Muscle layer of colon (tissue), 2 donors: ENCODE results near the gene PRUNE2.

Source experiments
- H3K27ac ChIP-seq: one replicate; pipeline ENCODE4 v1.7.0; 2013; ENCODE audit warnings: low read depth, mild to moderate bottlenecking, low read length, moderate library complexity
- H3K27me3 ChIP-seq, 2 donors: one replicate each; pipeline ENCODE4 v1.7.0; 2013; ENCODE audit warnings: low read length in 2 of 2, mild to moderate bottlenecking in 2 of 2; ENCODE audit not compliant: insufficient read depth in 2 of 2, control insufficient read depth in 1 of 2
- H3K36me3 ChIP-seq: one replicate; pipeline ENCODE4 v1.7.0; 2013; ENCODE audit warnings: mild to moderate bottlenecking, low read length; ENCODE audit not compliant: insufficient read depth
- H3K4me1 ChIP-seq: one replicate; pipeline ENCODE4 v1.7.0; 2013; ENCODE audit warnings: mild to moderate bottlenecking, low read length; ENCODE audit not compliant: insufficient read depth
- H3K4me3 ChIP-seq, 2 donors: one replicate each; pipeline ENCODE4 v1.7.0; 2013; ENCODE audit warnings: low read length in 2 of 2, low read depth in 1 of 2, mild to moderate bottlenecking in 1 of 2, moderate library complexity in 1 of 2
- H3K9ac ChIP-seq: one replicate; pipeline ENCODE4 v1.7.0; 2013; ENCODE audit warnings: low read length
- H3K9me3 ChIP-seq: one replicate; pipeline ENCODE4 v1.7.0; 2013; ENCODE audit warnings: mild to moderate bottlenecking, low read length
- donor health status: abdominal sarcoma.
- donor health status: Adenocarcinoma of cecum.

PRUNE2 gene

DNA sequence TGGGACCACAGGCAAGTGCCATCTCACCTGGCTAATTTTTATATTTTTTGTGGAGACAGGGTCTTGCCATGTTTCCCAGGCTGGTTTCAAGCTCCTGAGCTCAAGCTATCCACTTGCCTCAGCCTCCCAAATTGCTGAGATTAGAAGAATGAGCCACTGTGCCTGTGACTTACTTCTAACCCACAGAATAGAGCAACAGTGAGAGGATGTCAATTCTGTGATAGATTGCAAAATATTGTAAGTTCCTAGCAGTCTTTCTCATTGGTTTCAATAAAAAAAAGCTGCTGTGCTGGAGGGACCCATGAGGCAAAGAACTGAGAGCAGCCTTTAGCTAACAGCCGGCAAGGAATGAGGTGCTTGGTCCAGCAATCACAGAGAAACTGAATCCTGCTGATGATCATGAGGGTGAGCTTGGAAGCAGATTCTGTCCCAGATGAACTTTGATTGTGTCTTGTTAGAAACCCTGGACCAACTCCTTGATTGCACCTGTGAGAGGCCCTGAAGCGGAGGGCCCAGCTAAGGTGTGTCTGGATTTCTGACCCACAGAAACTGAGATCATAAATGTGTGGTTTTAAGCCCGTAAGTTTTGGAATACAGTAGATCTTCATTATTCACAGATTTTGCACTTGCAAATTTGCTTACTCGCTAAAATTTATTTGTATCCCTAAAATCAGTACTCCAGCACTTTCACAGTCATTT lies 297.2 kb downstream of the PRUNE2 start:
- H3K4me1 ChIP-seq: peaks cover 13% of the 10 kb centered on the region
- H3K27me3 ChIP-seq: no peaks in the 10 kb centered on the region
- no peak overlapping the region for H3K27ac ChIP-seq

DNA sequence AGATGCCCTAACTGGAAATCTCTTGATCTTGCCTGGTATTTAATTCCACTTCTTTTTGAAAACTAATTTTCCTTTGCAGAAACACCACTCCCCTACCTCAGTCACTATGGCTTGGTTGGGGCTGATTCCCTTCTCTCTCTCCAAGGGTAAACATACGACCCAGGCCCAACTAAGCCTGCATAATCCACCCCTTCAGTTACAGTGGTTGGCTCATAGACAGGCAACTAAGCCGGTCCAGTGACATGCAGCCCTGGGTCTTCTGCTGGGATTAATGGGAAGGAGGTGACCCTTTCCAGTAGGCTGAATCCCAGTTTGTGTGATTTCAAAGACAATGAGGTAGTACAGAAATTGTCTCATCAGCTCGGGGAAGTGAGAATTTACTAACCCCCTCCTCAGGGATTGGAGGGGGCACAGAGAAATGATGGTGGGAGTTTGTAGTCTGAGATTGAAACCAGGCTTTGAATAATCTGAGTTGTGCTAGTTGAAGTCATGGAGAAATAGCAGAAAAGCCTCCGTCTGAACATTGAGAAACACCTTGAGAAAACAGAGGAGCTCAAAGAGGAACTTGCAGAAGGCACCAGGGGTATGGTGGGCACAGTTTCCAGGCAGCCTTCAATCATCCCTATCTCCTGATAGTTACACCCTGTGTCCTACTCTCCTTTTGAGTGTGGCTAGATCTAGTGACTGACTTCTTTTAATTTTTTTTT lies 298.0 kb downstream of the PRUNE2 start:
- peaks cover 13% of the 10 kb centered on the region for H3K4me1 ChIP-seq
- H3K36me3 ChIP-seq: no peaks in the 10 kb centered on the region
- H3K9ac ChIP-seq: no peak overlapping the region
- no peak overlapping the region for H3K4me3 ChIP-seq
- no peak overlapping the region for H3K27ac ChIP-seq
- H3K9me3 ChIP-seq: no peaks in the 10 kb centered on the region
- no peaks in the 10 kb centered on the region for H3K27me3 ChIP-seq

More for the DNA sequence above, 297.2 kb downstream of the PRUNE2 start:
- H3K9ac ChIP-seq: no peak overlapping the region
- H3K9me3 ChIP-seq: no peaks in the 10 kb centered on the region
- H3K4me3 ChIP-seq: no peak overlapping the region
- H3K36me3 ChIP-seq: no peaks in the 10 kb centered on the region

DNA sequence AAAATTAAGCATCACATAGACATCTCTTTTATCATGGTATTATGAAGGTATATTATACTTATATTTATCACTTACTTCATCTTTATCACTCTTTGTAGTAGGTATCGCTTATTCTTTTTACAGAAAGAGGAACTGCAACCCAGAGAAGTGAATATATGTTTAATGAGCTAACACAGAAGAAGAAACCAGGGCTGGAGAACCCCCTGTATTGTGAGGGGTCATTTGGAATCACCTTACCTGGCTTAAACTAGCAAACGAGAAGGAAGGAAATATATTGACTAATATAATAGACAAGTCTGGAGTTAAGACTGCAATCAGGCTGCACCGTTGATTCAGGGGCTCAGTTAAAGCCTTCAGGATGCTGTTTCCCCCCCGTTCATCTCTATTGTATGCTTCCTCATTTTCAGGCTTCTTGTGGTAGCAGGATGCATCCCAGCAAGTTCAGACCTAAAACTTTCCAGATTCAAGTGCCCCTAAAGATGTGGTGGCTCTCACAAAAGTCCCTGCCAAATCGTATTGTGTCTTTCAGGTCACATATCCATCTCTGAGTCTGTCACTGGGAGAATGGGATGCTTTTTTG lies 300.5 kb downstream of the PRUNE2 start:
- Histone ChIP-seq H3K27ac (no peak overlapping the region), H3K4me3 (no peak overlapping the region), H3K27me3 (no peaks in the 10 kb centered on the region), H3K4me1 (peaks cover 13% of the 10 kb centered on the region), H3K9ac (no peak overlapping the region), H3K36me3 (no peaks in the 10 kb centered on the region), H3K9me3 (no peaks in the 10 kb centered on the region)

DNA sequence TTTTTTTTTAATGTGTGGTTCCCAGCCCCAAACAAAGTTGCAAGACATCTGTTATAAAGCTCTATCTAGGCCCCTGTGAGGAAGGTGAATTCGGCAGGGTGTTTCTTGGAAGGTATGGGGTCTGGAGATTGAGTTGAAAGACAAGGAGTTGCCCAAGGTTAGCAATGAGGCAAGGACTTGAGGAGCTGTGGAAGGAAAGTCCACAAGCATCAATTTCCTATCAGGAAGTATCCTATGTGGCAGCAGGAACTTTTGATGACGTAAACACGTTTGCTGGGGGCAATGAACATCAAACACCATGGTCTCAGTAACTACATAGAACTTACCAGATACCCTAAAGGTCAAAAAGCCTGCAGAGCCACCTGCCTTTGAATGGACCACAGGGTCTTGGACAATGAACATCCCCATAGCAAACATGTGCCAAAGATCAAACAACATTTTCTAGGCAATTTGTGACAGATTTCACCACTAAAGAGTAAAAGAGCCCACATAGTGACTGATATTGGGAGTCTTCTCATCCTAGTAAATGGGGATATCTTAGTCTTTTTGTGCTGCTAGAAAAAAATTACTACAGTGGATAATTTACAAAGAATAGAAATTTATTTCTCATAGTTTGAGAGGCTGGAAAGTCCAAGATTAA lies 301.9 kb downstream of the PRUNE2 start:
- Histone ChIP-seq H3K27ac (no peak overlapping the region), H3K4me3 (no peak overlapping the region), H3K36me3 (no peaks in the 10 kb centered on the region), H3K4me1 (peaks cover under 1% of the 10 kb centered on the region), H3K9me3 (no peaks in the 10 kb centered on the region), H3K9ac (no peak overlapping the region), H3K27me3 (no peaks in the 10 kb centered on the region)

DNA sequence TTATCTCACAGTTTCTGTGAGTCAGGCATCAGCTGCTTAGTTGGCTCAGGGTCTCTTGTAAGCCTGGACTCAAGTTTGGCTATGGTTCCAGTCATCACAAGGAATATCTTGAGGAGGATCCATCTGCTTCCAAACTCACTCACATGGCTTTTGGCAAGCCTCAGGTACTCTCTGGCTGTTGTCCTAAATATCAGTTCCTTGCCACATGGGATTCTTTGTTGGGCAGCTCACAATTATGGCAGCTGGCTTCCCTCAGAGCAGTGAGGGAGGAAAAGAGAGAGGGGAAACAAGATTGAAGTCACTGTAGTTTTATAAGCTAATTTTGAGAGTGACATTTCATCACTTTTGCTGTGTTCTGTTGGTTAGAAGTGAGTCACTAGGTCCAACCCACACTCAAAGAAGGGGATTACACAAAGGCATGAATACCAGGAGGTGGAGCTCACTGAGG lies 302.4 kb downstream of the PRUNE2 start:
- H3K4me1 ChIP-seq: no peaks in the 10 kb centered on the region
- H3K27ac ChIP-seq: no peak overlapping the region
- H3K27me3 ChIP-seq: no peaks in the 10 kb centered on the region
- no peak overlapping the region for H3K9ac ChIP-seq
- H3K9me3 ChIP-seq: no peaks in the 10 kb centered on the region
- no peak overlapping the region for H3K4me3 ChIP-seq
- H3K36me3 ChIP-seq: no peaks in the 10 kb centered on the region

DNA sequence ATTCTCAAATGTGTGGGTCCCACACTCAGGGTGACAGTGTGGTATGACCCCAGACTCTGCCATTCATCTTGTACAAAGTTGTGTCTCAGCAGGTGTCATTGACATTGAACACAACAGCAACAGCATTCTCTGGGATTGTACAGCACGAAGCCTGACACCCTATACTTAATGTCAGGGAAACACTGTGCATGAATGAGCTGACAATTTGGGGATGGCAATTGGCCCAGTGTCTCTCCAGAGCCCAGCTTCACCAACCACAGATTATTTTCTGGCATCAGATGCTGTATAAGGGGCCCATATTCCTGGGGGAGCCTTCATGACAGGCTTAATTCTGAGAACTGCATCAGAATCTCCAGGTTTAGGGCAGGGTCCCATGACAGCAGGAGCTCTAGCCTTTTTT lies 303.7 kb downstream of the PRUNE2 start:
- Histone ChIP-seq H3K27me3 (no peaks in the 10 kb centered on the region), H3K4me1 (no peaks in the 10 kb centered on the region), H3K9me3 (no peaks in the 10 kb centered on the region), H3K4me3 (no peak overlapping the region), H3K9ac (no peak overlapping the region), H3K27ac (no peak overlapping the region), H3K36me3 (no peaks in the 10 kb centered on the region)

DNA sequence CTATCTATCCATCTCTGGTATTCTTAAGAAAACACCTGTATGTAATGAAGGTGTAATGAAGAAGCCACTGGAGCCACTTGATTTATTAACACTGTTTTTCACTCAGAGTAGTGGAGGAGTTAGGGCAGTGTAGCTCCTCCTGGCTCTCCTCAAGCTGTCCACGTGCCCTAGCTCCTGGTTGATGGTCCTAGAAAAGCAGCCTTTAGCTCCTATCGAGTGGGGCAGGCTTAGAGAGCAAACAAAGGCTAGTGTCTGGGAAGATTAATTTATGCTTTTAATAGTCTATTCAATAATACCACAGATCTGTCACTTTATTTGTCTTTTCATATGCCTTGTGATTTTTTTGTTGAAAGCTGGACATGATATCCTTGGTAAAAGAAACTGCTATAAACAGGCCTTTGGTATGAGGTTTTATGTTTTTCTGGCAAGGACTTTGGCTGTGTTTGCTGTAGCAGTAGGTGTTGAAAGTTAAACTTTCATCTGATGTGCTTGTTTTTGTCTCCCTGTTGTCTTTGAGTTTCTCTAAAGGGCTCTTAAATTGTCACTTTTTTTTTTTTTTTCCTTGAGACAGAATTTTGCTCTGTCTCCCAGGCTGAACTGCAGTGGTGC lies 305.8 kb downstream of the PRUNE2 start:
- H3K27ac ChIP-seq: no peak overlapping the region
- H3K4me3 ChIP-seq: no peak overlapping the region
- H3K4me1 ChIP-seq: no peaks in the 10 kb centered on the region
- no peaks in the 10 kb centered on the region for H3K36me3 ChIP-seq
- H3K27me3 ChIP-seq: no peaks in the 10 kb centered on the region
- H3K9ac ChIP-seq: no peak overlapping the region
- H3K9me3 ChIP-seq: no peaks in the 10 kb centered on the region

DNA sequence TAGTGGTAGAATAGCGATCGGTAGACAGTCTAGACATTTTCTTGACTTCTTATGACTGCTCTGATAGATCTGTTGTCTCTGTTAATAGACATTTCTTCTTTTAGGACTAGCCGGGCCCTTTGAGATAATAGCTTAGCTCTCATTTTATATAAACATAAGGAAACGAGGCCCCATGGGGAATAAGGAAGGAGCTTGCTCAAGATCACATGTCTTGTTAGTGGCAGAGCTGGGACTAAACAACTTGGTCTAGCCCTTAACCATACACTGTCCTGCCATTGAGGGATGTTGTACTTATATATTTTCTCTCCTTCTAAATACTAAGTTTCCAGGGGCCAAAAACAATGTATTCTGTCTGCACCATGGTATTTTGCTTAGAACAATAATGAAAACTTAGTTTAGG lies 306.9 kb downstream of the PRUNE2 start:
- Histone ChIP-seq H3K9me3 (no peaks in the 10 kb centered on the region), H3K4me3 (no peak overlapping the region), H3K9ac (no peak overlapping the region), H3K27ac (no peak overlapping the region), H3K4me1 (no peaks in the 10 kb centered on the region), H3K36me3 (no peaks in the 10 kb centered on the region), H3K27me3 (no peaks in the 10 kb centered on the region)

DNA sequence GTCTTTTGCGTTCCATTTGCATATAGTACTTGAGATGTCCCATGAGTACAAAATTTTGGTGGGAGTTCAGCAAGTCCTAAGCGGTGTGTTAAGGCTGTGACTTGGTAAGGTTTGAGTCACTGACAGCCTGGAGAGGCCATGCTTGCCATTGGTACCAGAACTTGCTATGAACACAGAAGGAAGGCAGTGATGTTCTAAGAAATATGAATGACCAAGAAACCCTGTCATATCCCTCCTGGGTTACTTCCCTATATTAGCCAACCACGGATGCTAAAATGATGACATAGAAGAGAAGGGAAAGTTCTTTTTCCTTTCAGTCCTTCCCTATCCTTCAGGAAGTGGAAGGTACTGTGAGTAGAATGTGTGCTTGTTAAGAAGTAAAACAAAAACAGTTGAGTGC lies 310.3 kb downstream of the PRUNE2 start:
- H3K36me3 ChIP-seq: no peaks in the 10 kb centered on the region
- H3K27me3 ChIP-seq: no peaks in the 10 kb centered on the region
- no peaks in the 10 kb centered on the region for H3K9me3 ChIP-seq
- no peak overlapping the region for H3K4me3 ChIP-seq
- no peak overlapping the region for H3K27ac ChIP-seq
- H3K4me1 ChIP-seq: no peaks in the 10 kb centered on the region
- no peak overlapping the region for H3K9ac ChIP-seq

DNA sequence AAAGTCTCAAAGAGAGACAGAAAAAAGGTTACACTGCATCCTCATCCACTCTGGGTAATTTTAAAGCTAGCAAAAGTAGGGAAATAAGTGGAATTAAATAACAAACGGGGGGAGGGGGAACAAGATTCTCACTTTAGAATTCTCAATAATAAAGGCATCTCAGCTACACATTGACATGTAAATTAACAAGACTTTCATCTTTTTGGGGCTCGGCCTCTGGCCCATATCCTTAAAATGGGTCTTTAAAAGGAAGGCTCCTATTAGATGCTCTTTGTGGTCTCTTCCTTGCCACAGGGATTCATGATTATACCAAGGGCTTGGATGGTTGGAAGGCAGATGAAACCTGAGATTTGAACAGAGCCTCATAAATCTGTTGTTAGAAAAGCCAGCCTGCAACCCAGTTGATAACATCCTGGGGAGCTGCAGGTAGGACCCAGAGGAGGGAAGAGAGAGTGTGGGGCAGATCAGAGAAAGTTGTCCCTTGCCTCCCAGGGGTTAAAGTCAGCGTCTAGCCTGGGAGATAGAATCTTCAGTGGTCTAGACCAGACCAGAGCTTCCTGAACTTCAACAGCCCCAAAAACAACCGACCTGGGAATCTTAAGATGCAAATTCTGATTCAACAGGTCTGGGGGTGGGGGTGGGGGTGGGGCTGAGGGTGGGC lies 311.0 kb downstream of the PRUNE2 start:
- Histone ChIP-seq H3K27ac (no peak overlapping the region), H3K9ac (no peak overlapping the region), H3K4me1 (no peaks in the 10 kb centered on the region), H3K4me3 (no peak overlapping the region), H3K27me3 (no peaks in the 10 kb centered on the region), H3K9me3 (no peaks in the 10 kb centered on the region), H3K36me3 (no peaks in the 10 kb centered on the region)
